Esophagus squamous epithelium (tissue), 5 donors: ENCODE data around the gene SMAD3. TPM values are rescaled to one million over a fixed set of nuclear protein-coding genes. Genes with fewer than 3 reads are reported as not detected.

ENCODE experiments used
- DNase-seq: peaks from one replicate; lab custom pipeline; 2025; lab: John Stamatoyannopoulos, UW
- H3K27ac ChIP-seq, 4 donors: fragments of 200-600 bp; sonication (generic); one replicate each; pipeline ENCODE4 v1.5.1; 2016 to 2019; ENCODE audit warnings: mild to moderate bottlenecking in 1 of 4
- H3K27me3 ChIP-seq, 4 donors: fragments of 200-600 bp; sonication (generic); 1 replicate in 3 of 4; 2 replicates in 1 of 4; pipeline versions ENCODE4 v1.5.1 to v1.6.0; 2017 to 2021; ENCODE audit warnings: antibody characterized with exemption in 1 of 4
- H3K36me3 ChIP-seq, 3 donors: fragments of 200-600 bp; sonication (generic); one replicate each; pipeline ENCODE4 v1.5.1; 2016 to 2019
- H3K4me1 ChIP-seq, 3 donors: fragments of 200-600 bp; sonication (generic); one replicate each; pipeline ENCODE4 v1.5.1; 2017 to 2019
- H3K4me3 ChIP-seq, 4 donors: fragments of 200-600 bp; sonication (generic); 1 replicate in 3 of 4; 2 replicates in 1 of 4; pipeline ENCODE4 v1.5.1; 2016 to 2019; ENCODE audit warnings: mild to moderate bottlenecking in 2 of 4, moderate library complexity in 1 of 4
- H3K9me3 ChIP-seq, 3 donors: fragments of 200-600 bp; sonication (generic); one replicate each; pipeline ENCODE4 v1.5.1; 2016 to 2019
- CTCF ChIP-seq, 6 experiments: fragments of 450-650 bp in 4 of 6; fragments of 200-600 bp in 2 of 6; sonication (generic) in 2 of 6; IDR thresholded peaks; one replicate each; pipeline ENCODE4 v1.5.1; 2016 to 2019; ENCODE audit warnings: antibody characterized with exemption in 6 of 6, mild to moderate bottlenecking in 4 of 6, moderate library complexity in 4 of 6
- POLR2A ChIP-seq, 4 donors: fragments of 450-650 bp; IDR thresholded peaks; one replicate each; pipeline ENCODE4 v1.6.1; 2017; ENCODE audit warnings: antibody characterized with exemption in 4 of 4, mild to moderate bottlenecking in 4 of 4, moderate library complexity in 3 of 4
- WGBS, 2 donors: methylation state at CpG; one replicate each; pipeline ENCODE4 v1.1.5; 2018; 5-methylcytosine and 5-hydroxymethylcytosine counted together
- intact Hi-C: fragments of 100-400 bp; cut with DNase I; formaldehyde crosslinking; loops from one replicate; pipeline ENCODE4 v1.15.0; 2022
- total RNA-seq, 4 donors: library from RNA; depleted of rRNA; stranded (reverse); fragments of >200 nt; gene quantifications; one replicate each; pipeline ENCODE4 v1.1.0, GENCODE V29; 2016
- donor health status: DM: yes; HTN: yes; CAD: no.

The SMAD3 gene
- total RNA-seq, 4 donors from 2014 or later: 70.8 to 134 (median 105) TPM

DNA sequence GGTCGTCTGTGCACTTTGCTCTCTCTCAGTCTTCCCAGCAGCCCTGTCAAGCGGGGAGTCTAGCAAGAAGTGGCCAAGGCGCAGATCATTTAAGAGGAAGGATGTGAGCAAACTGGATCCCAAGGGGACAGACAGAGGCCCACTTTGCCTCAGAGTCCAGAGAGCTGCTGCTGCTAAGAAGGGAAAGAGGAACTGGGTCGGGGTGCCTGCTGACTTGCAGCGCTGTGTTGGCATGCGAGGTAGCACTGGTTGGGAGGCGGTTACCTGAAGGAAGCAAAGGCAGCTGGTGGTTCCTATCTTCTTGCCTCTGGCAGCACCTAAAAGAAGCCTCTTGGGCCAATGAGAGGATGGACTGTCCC, 28.1 kb downstream of the SMAD3 start:
- Histone ChIP-seq H3K9me3 (no peaks in the 10 kb centered on the region), H3K27me3 (no peaks in the 10 kb centered on the region), H3K4me1 (peaks cover 45 to 93% (median 74%) of the 10 kb centered on the region in 3 donors), H3K36me3 (peaks cover 0 to 37% (median 0%) of the 10 kb centered on the region in 3 donors), H3K27ac (peak overlapping the region in 2 of 4 donors; percentile 31 to 61), H3K4me3 (no peak overlapping the region)
- WGBS, 2 donors: 54 to 69% methylated on average over 7 of the region's 7 CpGs
- intact Hi-C loops: no loop called here
- TF ChIP-seq POLR2A (IDR thresholded peaks at IDR 0.05): no peak
- no peak for TF ChIP-seq CTCF (IDR thresholded peaks at IDR 0.05)
- DNase-seq: peak; percentile 20

GRCh38 chr15:67094001-67094826, 28.8 kb downstream of the SMAD3 start:
- 50 to 72% methylated on average over 6 to 12 of the region's 15 CpGs for WGBS, 2 donors
- DNase-seq: no peak
- intact Hi-C loops: no loop called here
- Histone ChIP-seq H3K36me3 (peaks cover 0 to 37% (median 0%) of the 10 kb centered on the region in 3 donors), H3K27ac (peak overlapping the region in 3 of 4 donors; percentile 31 to 48 (median 45)), H3K9me3 (no peaks in the 10 kb centered on the region), H3K4me3 (no peak overlapping the region), H3K27me3 (no peaks in the 10 kb centered on the region), H3K4me1 (peaks cover 44 to 93% (median 74%) of the 10 kb centered on the region in 3 donors)
- TF ChIP-seq CTCF (IDR thresholded peaks at IDR 0.05) (no peak), POLR2A (IDR thresholded peaks at IDR 0.05) (no peak)

GRCh38 chr15:67095912-67096311, 30.5 kb downstream of the SMAD3 start:
- WGBS, 2 donors: 80 to 86% methylated on average over 7 of the region's 7 CpGs
- intact Hi-C loops: no loop called here
- Histone ChIP-seq H3K4me3 (no peak overlapping the region), H3K4me1 (peaks cover 31 to 93% (median 67%) of the 10 kb centered on the region in 3 donors), H3K9me3 (no peaks in the 10 kb centered on the region), H3K27ac (no peak overlapping the region), H3K27me3 (no peaks in the 10 kb centered on the region), H3K36me3 (peaks cover 0 to 37% (median 0%) of the 10 kb centered on the region in 3 donors)
- DNase-seq: no peak
- no peak for TF ChIP-seq CTCF (IDR thresholded peaks at IDR 0.05)
- no peak for TF ChIP-seq POLR2A (IDR thresholded peaks at IDR 0.05)

DNA sequence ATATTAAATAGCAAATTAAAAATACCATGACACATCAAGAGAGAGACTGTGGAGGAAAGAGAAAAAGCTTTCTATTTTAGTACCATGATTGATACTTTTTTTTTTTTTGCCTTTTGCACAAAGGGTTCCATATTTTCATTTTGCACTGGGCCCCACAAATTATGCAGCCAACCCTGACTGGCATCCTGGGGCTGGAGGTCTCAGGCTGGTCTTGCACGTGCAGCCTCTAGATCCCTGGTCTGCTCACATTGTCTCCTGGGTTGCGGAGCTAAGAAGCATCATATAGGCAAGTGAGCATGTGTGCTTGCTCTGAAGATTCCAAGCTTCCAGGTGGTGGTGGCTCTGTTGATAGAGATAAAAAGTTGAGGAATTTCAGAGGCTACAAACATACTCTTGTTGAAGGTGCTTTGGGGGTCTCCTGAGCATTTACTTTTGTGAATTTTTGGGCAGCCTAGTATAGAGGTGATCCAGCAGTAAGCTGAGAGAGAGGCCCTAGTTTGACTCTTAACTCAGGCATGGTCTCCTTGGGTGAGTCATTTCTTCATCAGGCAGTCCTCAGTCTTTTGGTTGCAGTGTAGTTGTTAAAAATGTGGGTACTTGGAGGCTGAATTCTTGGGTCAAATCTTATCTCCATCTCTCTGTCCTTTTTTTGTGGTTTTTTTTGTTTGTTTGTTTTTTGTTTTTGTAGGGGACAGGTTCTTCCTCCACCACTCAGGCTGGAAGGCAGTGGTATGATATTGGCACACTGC, 31.3 kb downstream of the SMAD3 start:
- Histone ChIP-seq H3K4me3 (no peak overlapping the region), H3K36me3 (peaks cover 0 to 37% (median 0%) of the 10 kb centered on the region in 3 donors), H3K27me3 (no peaks in the 10 kb centered on the region), H3K27ac (peak overlapping the region in 2 of 4 donors; percentile 87 to 89), H3K9me3 (no peaks in the 10 kb centered on the region), H3K4me1 (peaks cover 31 to 93% (median 67%) of the 10 kb centered on the region in 3 donors)
- no peak for DNase-seq
- TF ChIP-seq CTCF (IDR thresholded peaks at IDR 0.05) (no peak), POLR2A (IDR thresholded peaks at IDR 0.05) (no peak)
- WGBS, 2 donors: 80 to 82% methylated on average over 2 of the region's 2 CpGs
- intact Hi-C loops: no loop called here

DNA sequence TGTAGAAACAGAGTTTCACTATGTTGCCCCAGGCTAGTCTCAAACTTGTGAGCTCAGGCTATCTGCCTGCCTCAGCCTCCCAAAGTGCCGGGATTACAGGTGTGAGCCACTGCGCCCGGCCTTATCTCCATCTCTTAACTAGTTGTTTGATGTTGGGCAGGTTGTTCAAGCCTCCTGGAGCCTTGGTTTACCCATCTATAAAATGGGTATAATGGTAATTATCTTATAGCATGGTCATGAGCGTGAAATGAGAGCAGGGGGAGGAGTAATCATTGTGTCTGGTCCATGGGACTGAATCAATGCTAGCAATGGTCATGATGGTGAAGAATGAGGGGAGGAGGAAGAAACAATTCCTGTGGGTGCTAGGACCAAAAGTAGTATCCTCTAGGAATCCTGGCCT, 32.0 kb downstream of the SMAD3 start:
- DNase-seq: no peak
- WGBS, 2 donors: 95 to 100% methylated on average over 4 of the region's 4 CpGs
- H3K27me3 ChIP-seq: no peaks in the 10 kb centered on the region
- peaks cover 32 to 93% (median 63%) of the 10 kb centered on the region in 3 donors for H3K4me1 ChIP-seq
- no peaks in the 10 kb centered on the region for H3K9me3 ChIP-seq
- TF ChIP-seq CTCF (IDR thresholded peaks at IDR 0.05) (no peak), POLR2A (IDR thresholded peaks at IDR 0.05) (no peak)
- H3K27ac ChIP-seq: peak overlapping the region; percentile 78 to 89 (median 84)
- H3K36me3 ChIP-seq: peaks cover 0 to 37% (median 0%) of the 10 kb centered on the region in 3 donors
- intact Hi-C loops: no loop called here
- H3K4me3 ChIP-seq: no peak overlapping the region
